GM21381 (cell line): ENCODE results near the gene B3GALT2.
"Not testable (repeated sequence)": the region's sequence is repeated elsewhere in the genome, so short reads cannot be mapped to it uniquely, and the experiment has no call there.

Source experiments
- ATAC-seq: cut with Tn5 transposase; IDR thresholded peaks from one replicate; pipeline ENCODE4 v1.9.1; 2021; ENCODE audit warnings: mild to moderate bottlenecking, moderate library complexity; ENCODE audit not compliant: unreplicated experiment

Gene B3GALT2

GRCh38 chr1:193185901-193186731 lies at the start of gene B3GALT2:
TSS of gene B3GALT2 (minus strand) at chr1:193186613. CDS start at chr1:193181562, 5,051 bp downstream.
- no peak for ATAC-seq

- ATAC-seq: no peak
Measured at GRCh38 chr1:193234530-193234929, 48.1 kb upstream of the B3GALT2 start.

- not testable (repeated sequence) for ATAC-seq
Measured at GRCh38 chr1:193231146-193231545, 44.7 kb upstream of the B3GALT2 start.

- no peak for ATAC-seq
Measured at GRCh38 chr1:193229136-193229535, 42.7 kb upstream of the B3GALT2 start.

- no peak for ATAC-seq
Measured at GRCh38 chr1:193222056-193222615, 35.7 kb upstream of the B3GALT2 start.

- no peak for ATAC-seq
Measured at GRCh38 chr1:193221651-193222050, 35.2 kb upstream of the B3GALT2 start.

GRCh38 chr1:193219391-193219790 lies 33.0 kb upstream of the B3GALT2 start:
- no peak for ATAC-seq

- ATAC-seq: no peak
Measured at GRCh38 chr1:193216920-193217319, 30.5 kb upstream of the B3GALT2 start.

- no peak for ATAC-seq
Measured at GRCh38 chr1:193213998-193214397, 27.6 kb upstream of the B3GALT2 start.

GRCh38 chr1:193212637-193213036 lies 26.2 kb upstream of the B3GALT2 start:
- ATAC-seq: no peak

GRCh38 chr1:193211539-193211938 lies 25.1 kb upstream of the B3GALT2 start:
- peak; percentile 82 for ATAC-seq

GRCh38 chr1:193210996-193211395 lies 24.6 kb upstream of the B3GALT2 start:
- no peak for ATAC-seq

- no peak for ATAC-seq
Measured at GRCh38 chr1:193201021-193201420, 14.6 kb upstream of the B3GALT2 start.

GRCh38 chr1:193199940-193200339 lies 13.5 kb upstream of the B3GALT2 start:
- no peak for ATAC-seq

- ATAC-seq: no peak
Measured at GRCh38 chr1:193192586-193192985, 6.2 kb upstream of the B3GALT2 start.

- ATAC-seq: no peak
Measured at GRCh38 chr1:193190096-193190744, 3.8 kb upstream of the B3GALT2 start.

- ATAC-seq: no peak
Measured at GRCh38 chr1:193189442-193190095, 3.2 kb upstream of the B3GALT2 start.

- ATAC-seq: not testable (repeated sequence)
Measured at GRCh38 chr1:193188915-193189314, 2.5 kb upstream of the B3GALT2 start.

GRCh38 chr1:193187114-193187513 lies 701 bp upstream of the B3GALT2 start:
- no peak for ATAC-seq

- ATAC-seq: no peak
Measured at GRCh38 chr1:193185211-193185610, 1.2 kb downstream of the B3GALT2 start.

- ATAC-seq: no peak
Measured at GRCh38 chr1:193184776-193185175, 1.6 kb downstream of the B3GALT2 start.
